Uterus (tissue), 4 donors: Measurements from ENCODE around the gene APPBP2. TPM values are rescaled to one million over a fixed set of nuclear protein-coding genes. Genes with fewer than 3 reads are reported as not detected.
A peak's percentile ranks its signal among the peaks of the same experiment; 100 is the strongest.
"Not testable (repeated sequence)": the region's sequence is repeated elsewhere in the genome, so short reads cannot be mapped to it uniquely, and the experiment has no call there.

ENCODE experiments used
- DNase-seq, 2 donors: peaks; one replicate each; pipeline ENCODE4 v3.0.0-alpha.2; 2019 to 2020
- H3K27ac ChIP-seq, 2 donors: fragments of 200-600 bp; sonication (generic); 1 replicate in 1 of 2; 2 replicates in 1 of 2; pipeline ENCODE4 v1.5.1; 2016 to 2018
- H3K27me3 ChIP-seq, 2 donors: fragments of 200-600 bp; sonication (generic); one replicate each; pipeline ENCODE4 v1.5.1; 2018 to 2019; ENCODE audit warnings: control low read depth in 1 of 2
- H3K36me3 ChIP-seq, 2 donors: fragments of 200-600 bp; sonication (generic); one replicate each; pipeline ENCODE4 v1.5.1; 2019; ENCODE audit warnings: control low read depth in 1 of 2
- H3K4me1 ChIP-seq, 2 donors: fragments of 200-600 bp; sonication (generic); one replicate each; pipeline ENCODE4 v1.5.1; 2018 to 2019; ENCODE audit warnings: control low read depth in 1 of 2
- H3K4me3 ChIP-seq, 2 donors: fragments of 200-600 bp; sonication (generic); 1 replicate in 1 of 2; 2 replicates in 1 of 2; pipeline ENCODE4 v1.5.1; 2018 to 2019; ENCODE audit warnings: mild to moderate bottlenecking in 1 of 2
- H3K9me3 ChIP-seq, 2 donors: fragments of 200-600 bp; sonication (generic); one replicate each; pipeline ENCODE4 v1.5.1; 2019; ENCODE audit warnings: control low read depth in 1 of 2
- CTCF ChIP-seq, 4 experiments: fragments of 200-600 bp in 2 of 4; fragments of 450-650 bp in 2 of 4; sonication (generic) in 2 of 4; IDR thresholded peaks; one replicate each; pipeline ENCODE4 v1.5.1; 2016 to 2019; ENCODE audit warnings: antibody characterized with exemption in 4 of 4, mild to moderate bottlenecking in 2 of 4, moderate library complexity in 1 of 4
- POLR2A ChIP-seq, 2 donors: fragments of 450-650 bp; IDR thresholded peaks; one replicate each; pipeline ENCODE4 v1.6.1; 2016; ENCODE audit warnings: antibody characterized with exemption in 2 of 2, mild to moderate bottlenecking in 1 of 2, moderate library complexity in 1 of 2
- intact Hi-C: fragments of 100-400 bp; cut with DNase I; formaldehyde crosslinking; loops from one replicate; pipeline ENCODE4 v1.15.1; 2023; ENCODE audit warnings: low total_unique reads
- total RNA-seq, 4 donors: library from RNA; depleted of rRNA in 3 of 4; stranded (reverse); fragments of >200 nt in 3 of 4; gene quantifications; one replicate each; pipeline versions ENCODE4 v1.1.0 to v1.2.4, GENCODE V29; 2014 to 2023
- donor health status: DM: yes; HTN: yes; CAD: no.

APPBP2 gene
- total RNA-seq, 4 donors from 2014 or later: 13.8 to 103 (median 36.2) TPM

DNA sequence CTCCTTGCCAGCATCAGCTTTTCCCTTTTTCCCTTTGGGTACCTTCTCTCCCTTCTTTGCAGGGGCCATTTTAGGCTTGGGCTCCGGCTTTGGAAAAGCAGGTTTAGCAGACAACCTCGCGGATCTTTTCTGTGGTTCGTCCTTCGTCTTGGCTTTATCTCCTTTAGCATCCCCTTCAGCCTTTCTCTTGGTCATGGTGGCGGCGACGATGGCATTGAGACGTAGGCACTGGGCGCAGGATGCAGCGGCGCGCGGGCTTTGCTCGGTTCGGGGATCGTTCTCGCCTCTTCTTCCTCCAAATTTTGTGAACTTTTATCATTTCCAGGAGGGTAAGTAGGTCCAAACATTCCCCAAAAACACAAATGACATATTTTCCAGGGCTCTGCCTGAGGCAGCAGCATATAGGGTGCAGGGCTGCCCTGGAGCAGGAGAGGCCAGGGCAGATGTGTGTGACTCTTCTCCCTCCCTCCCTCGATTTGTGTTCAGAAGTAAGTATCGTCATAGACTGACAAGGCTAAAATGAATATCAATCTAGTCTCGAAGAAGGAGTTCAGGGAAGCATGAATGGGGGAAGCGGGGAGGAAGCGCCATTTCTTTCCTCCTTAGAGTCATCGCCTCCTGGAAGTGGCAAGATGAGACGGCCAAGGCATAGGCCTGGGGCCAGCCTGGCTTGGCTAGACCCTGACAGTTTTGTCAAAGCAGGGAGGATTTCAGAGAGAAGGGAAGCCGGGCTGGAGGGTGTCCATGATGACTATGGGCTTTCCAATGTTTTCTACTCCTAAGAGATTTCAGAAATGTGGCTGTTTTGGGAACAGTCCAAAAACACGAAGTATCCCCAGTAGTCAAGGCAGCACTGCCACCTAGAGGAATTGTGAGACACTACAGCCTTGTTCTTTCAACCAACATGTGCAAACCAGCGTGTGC, 90.5 kb downstream of the APPBP2 start:
- Histone ChIP-seq H3K27ac (peak overlapping the region in 1 of 2 donors; percentile 50), H3K36me3 (no peaks in the 10 kb centered on the region), H3K4me1 (no peaks in the 10 kb centered on the region), H3K27me3 (no peaks in the 10 kb centered on the region), H3K4me3 (no peak overlapping the region), H3K9me3 (no peaks in the 10 kb centered on the region)
- TF ChIP-seq POLR2A (IDR thresholded peaks at IDR 0.05) (no peak), CTCF (IDR thresholded peaks at IDR 0.05) (peak; percentile 88 to 97 (median 94))
- peak; percentile 69 to 83 for DNase-seq
- intact Hi-C loops: no loop called here

DNA sequence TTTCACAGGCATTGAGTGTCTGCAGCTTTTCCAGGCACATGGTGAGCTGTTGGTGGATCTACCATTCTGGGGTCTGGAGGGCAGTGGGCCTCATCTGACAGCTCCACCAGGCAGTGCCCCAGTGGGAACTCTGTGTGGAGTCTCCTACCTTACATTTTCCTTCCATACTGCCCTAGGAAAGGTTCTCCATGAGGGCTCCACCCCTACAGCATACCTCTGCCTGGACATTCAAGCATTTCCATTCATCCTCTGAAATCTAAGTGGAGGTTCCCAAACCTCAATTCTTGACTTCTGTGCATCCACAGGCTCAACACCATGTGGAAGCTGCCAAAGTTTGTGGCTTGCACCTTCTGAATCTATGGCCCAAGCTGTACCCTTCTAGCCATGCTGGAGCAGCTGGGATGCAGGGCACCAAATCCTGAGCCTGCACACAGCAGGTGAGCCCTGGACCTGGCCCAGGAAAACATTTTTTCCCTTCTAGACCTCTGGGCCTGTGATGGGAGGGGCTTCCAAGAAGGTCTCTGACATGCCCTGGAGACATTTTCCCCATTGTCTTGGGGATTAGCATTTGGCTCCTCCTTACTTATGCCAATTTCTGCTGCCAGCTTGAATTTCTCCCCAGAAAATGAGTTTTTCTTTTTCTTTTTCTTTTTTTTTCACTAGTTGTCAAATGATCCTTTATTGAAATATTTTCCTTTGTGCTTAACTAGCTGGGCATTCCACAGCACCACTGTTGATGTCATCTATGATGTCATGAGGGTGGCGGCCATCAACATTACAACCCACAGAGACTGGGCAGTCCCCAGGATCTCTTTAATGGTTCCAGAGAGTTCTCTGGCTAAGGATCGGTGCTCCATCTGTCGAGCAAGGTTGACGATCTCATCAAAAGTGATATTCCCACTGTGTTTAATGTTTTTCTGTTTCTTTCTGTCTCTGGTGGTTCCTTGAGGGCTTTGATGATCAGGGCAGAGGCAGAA, 92.7 kb downstream of the APPBP2 start:
- H3K4me3 ChIP-seq, intact Hi-C loops, H3K27me3 ChIP-seq, DNase-seq, H3K4me1 ChIP-seq, H3K27ac ChIP-seq, H3K9me3 ChIP-seq, H3K36me3 ChIP-seq: not testable (repeated sequence)

- intact Hi-C loops, DNase-seq, H3K4me3 ChIP-seq, H3K4me1 ChIP-seq, H3K27ac ChIP-seq, H3K27me3 ChIP-seq, H3K36me3 ChIP-seq, H3K9me3 ChIP-seq: not testable (repeated sequence)
These were observed 95.5 kb downstream of the APPBP2 start for GRCh38 chr17:60430561-60430960.

- H3K4me3 ChIP-seq, intact Hi-C loops, H3K36me3 ChIP-seq, DNase-seq, H3K27ac ChIP-seq, H3K27me3 ChIP-seq, H3K4me1 ChIP-seq, H3K9me3 ChIP-seq: not testable (repeated sequence)
These were observed 97.6 kb downstream of the APPBP2 start for GRCh38 chr17:60428491-60428890.

DNA sequence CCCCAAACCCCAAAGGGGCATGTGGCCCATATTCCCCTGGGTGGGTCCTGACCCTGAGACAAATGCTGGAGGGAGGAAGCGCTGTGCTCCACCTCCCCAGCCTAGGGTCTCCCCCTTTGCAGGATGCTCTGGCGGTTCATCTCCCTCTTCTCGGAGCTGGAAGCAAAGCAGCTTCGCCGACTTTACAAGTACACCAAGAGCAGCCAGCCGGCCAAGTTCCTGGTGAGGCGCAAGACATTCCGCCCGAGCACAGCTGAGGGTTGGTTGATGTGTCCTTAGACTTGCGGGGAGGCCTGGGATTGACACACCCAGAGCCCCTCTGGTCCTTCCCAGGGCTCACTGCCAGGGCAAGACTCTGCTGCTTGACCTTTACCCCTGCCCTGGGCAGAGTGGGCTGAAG, 99.4 kb downstream of the APPBP2 start:
- no peaks in the 10 kb centered on the region for H3K4me1 ChIP-seq
- H3K36me3 ChIP-seq: no peaks in the 10 kb centered on the region
- H3K9me3 ChIP-seq: no peaks in the 10 kb centered on the region
- no peak overlapping the region for H3K27ac ChIP-seq
- no peaks in the 10 kb centered on the region for H3K27me3 ChIP-seq
- TF ChIP-seq POLR2A (IDR thresholded peaks at IDR 0.05): no peak
- TF ChIP-seq CTCF (IDR thresholded peaks at IDR 0.05): no peak
- H3K4me3 ChIP-seq: no peak overlapping the region
- intact Hi-C loops: no loop called here
- no peak for DNase-seq

DNA sequence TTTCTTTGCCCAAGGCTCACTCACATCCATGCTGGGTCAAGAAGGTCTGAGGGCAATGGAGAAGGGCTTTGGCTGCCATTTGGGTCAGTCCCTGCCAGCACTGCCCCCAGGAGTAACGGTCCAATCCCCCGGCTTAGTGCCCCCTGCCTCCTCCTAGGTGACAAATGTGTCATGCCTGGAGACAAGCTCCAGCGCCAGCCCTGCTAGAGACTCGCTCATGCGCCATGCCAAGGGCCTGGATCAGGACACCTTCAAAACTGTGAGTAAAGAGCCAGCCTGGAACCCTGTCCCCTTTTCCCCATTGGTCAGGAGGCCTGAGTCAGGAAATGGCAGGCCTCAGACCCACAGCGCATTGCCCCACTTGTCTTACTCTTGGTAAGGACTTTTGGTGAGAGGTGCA, 100.4 kb downstream of the APPBP2 start:
- no peak overlapping the region for H3K4me3 ChIP-seq
- TF ChIP-seq CTCF (IDR thresholded peaks at IDR 0.05) (no peak), POLR2A (IDR thresholded peaks at IDR 0.05) (no peak)
- no peaks in the 10 kb centered on the region for H3K4me1 ChIP-seq
- intact Hi-C loops: no loop called here
- no peak overlapping the region for H3K27ac ChIP-seq
- DNase-seq: no peak
- no peaks in the 10 kb centered on the region for H3K9me3 ChIP-seq
- no peaks in the 10 kb centered on the region for H3K27me3 ChIP-seq
- H3K36me3 ChIP-seq: no peaks in the 10 kb centered on the region
